ENCODE measurements around the gene HEATR5B.

DNA sequence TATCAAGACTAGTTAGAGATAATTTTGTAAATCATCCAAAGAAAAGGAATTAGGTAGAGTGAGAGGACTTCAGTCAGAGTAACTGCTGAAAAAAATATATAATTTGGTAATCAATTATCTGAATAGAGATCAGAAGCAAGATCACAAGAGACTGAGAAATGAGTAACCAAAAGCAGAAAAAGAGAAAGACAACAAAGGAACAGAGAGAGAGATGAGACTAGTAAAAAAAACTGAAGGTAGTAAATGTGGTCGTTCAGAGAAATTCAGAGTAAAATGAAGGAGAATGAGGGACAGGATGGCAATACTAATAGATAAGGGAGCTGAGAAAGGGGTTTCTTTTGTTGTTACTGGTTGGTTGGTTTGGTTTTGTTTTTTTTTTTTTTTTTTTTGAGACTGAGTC is 134.3 kb downstream of the HEATR5B start:
- TF ChIP-seq CREB1 (IDR thresholded peaks at IDR 0.05) (no peak), TCF12 (IDR thresholded peaks at IDR 0.05; ENCODE audit: low read depth, low read length) (no peak), ZNF274 (IDR thresholded peaks at IDR 0.05; ENCODE audit: borderline replicate concordance, extremely low read depth, low read length) (no peak), NRF1 (IDR thresholded peaks at IDR 0.05; ENCODE audit: low read depth, low read length) (no peak), ASH2L (IDR thresholded peaks at IDR 0.05; ENCODE audit: low read length) (no peak), EZH2 (IDR thresholded peaks at IDR 0.05; ENCODE audit: low read depth, low read length, severe bottlenecking) (no peak), TBP (IDR thresholded peaks at IDR 0.05; ENCODE audit: low read depth, low read length) (no peak), JUN (IDR thresholded peaks at IDR 0.05; ENCODE audit: low read depth, low read length) (no peak), JUND (IDR thresholded peaks at IDR 0.05; ENCODE audit: low read length) (no peak)
- TF ChIP-seq, protein P1, sequence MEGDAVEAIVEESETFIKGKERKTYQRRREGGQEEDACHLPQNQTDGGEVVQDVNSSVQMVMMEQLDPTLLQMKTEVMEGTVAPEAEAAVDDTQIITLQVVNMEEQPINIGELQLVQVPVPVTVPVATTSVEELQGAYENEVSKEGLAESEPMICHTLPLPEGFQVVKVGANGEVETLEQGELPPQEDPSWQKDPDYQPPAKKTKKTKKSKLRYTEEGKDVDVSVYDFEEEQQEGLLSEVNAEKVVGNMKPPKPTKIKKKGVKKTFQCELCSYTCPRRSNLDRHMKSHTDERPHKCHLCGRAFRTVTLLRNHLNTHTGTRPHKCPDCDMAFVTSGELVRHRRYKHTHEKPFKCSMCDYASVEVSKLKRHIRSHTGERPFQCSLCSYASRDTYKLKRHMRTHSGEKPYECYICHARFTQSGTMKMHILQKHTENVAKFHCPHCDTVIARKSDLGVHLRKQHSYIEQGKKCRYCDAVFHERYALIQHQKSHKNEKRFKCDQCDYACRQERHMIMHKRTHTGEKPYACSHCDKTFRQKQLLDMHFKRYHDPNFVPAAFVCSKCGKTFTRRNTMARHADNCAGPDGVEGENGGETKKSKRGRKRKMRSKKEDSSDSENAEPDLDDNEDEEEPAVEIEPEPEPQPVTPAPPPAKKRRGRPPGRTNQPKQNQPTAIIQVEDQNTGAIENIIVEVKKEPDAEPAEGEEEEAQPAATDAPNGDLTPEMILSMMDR (IDR thresholded peaks at IDR 0.05; ENCODE audit: control extremely low read depth in 1 of 3, insufficient read depth in 1 of 3, low read depth in 1 of 3, low read length in 3 of 3), result no peak

Data from H1 (cell line).